GM12878 (cell line): ENCODE measurements around the gene PKMYT1. TPM values are rescaled to one million over a fixed set of nuclear protein-coding genes. Genes with fewer than 3 reads are reported as not detected.

Experiments
- ATAC-seq: fragments of 200-7000 bp; cut with Tn5 transposase; 3 replicates; pipeline ENCODE4 v1.9.1; 2020; ENCODE audit warnings: mild to moderate bottlenecking, moderate library complexity
- BruUV-seq: library from RNA; stranded (reverse); fragments of 400-500 nt; replicated peaks from 2 replicates; lab custom pipeline; 2021; lab: Mats Ljungman, UMichigan
- CTCF ChIA-PET: fragments of 300-600 bp; sonication (Branson Sonifier 250); formaldehyde crosslinking; extraction: SDS; loops from one replicate; lab custom pipeline; 2021; ENCODE audit warnings: inconsistent platforms; lab: Yijun Ruan, JAX
- POLR2A ChIA-PET: fragments of 350-600 bp; formaldehyde crosslinking; extraction: SDS; loops from one replicate; lab custom pipeline; 2021; ENCODE audit warnings: inconsistent platforms; lab: Charles Lee
- RAD21 ChIA-PET: fragments of 300-600 bp; sonication (Branson Sonifier 250); formaldehyde crosslinking; loops from one replicate; lab custom pipeline; 2023; ENCODE audit warnings: antibody characterized with exemption; ENCODE audit not compliant: unreplicated experiment; lab: Charles Lee
- SMC1A ChIA-PET: fragments of 300-600 bp; sonication (Branson Sonifier 250); formaldehyde crosslinking; loops from one replicate; lab custom pipeline; 2023; ENCODE audit not compliant: unreplicated experiment, uncharacterized antibody; lab: Charles Lee
- DNase-seq: peaks from one replicate; pipeline ENCODE4 v3.0.0-alpha.2; 2011; ENCODE audit warnings: low read depth, low spot score
- FAIRE-seq: peaks from 3 replicates; lab custom pipeline; 2011; peaks lifted over from hg19 to GRCh38; lab: Jason Lieb, UNC
- H2AFZ ChIP-seq: 2 replicates; pipeline ENCODE4 v1.6.0; 2011; ENCODE audit warnings: low read depth, low read length, control low read depth; ENCODE audit not compliant: control insufficient read depth
- H3K27ac ChIP-seq: 2 replicates; pipeline ENCODE4 v1.5.1; 2011; ENCODE audit warnings: control low read depth; ENCODE audit not compliant: control insufficient read depth, insufficient read depth
- H3K27me3 ChIP-seq, 2 experiments: replicated peaks in 1 of 2; 2 replicates each; pipeline versions ENCODE4 v1.6.0 to v1.6.1; 2011; ENCODE audit warnings: low read length in 1 of 2; ENCODE audit not compliant: control insufficient read depth in 2 of 2, insufficient read depth in 2 of 2
- H3K36me3 ChIP-seq, 2 experiments: 2 replicates each; pipeline ENCODE4 v1.5.1; 2011; ENCODE audit warnings: low read length in 1 of 2; ENCODE audit not compliant: control insufficient read depth in 2 of 2, insufficient read depth in 2 of 2
- H3K4me1 ChIP-seq: 2 replicates; pipeline ENCODE4 v1.6.1; 2011; ENCODE audit warnings: mild to moderate bottlenecking, low read length, moderate library complexity, mixed read lengths; ENCODE audit not compliant: control insufficient read depth, insufficient read depth
- H3K4me2 ChIP-seq: 2 replicates; pipeline ENCODE4 v1.6.0; 2011; ENCODE audit warnings: control low read depth; ENCODE audit not compliant: control insufficient read depth, insufficient read depth
- H3K4me3 ChIP-seq: fragments of 200-600 bp; sonication (generic); 2 replicates; pipeline ENCODE4 v1.5.1; 2016
- H3K79me2 ChIP-seq: 2 replicates; pipeline ENCODE4 v1.6.0; 2011; ENCODE audit warnings: low read length; ENCODE audit not compliant: control insufficient read depth, insufficient read depth
- H3K9ac ChIP-seq: 2 replicates; pipeline ENCODE4 v1.8.0; 2011; ENCODE audit warnings: low read length, control low read depth, mixed read lengths; ENCODE audit not compliant: control insufficient read depth, insufficient read depth
- H3K9me3 ChIP-seq: replicated peaks from 3 replicates; pipeline ENCODE4 v1.5.1; 2011; ENCODE audit warnings: mild to moderate bottlenecking, low read length; ENCODE audit not compliant: control insufficient read depth, insufficient read depth
- H4K20me1 ChIP-seq: 2 replicates; pipeline ENCODE4 v1.6.0; 2011; ENCODE audit not compliant: control insufficient read depth, insufficient read depth
- ASH2L ChIP-seq: fragments of 300-600, 200-600 bp; sonication (generic); IDR thresholded peaks from 2 replicates; pipeline ENCODE4 v1.6.1; 2017; ENCODE audit warnings: low read depth, mild to moderate bottlenecking, borderline replicate concordance
- BHLHE40 ChIP-seq, 2 experiments: fragments of 450-650 bp in 1 of 2; IDR thresholded peaks; 2 replicates each; pipeline ENCODE4 v1.6.1; 2011 to 2017; ENCODE audit warnings: low read depth in 2 of 2, borderline replicate concordance in 1 of 2, improper control_type of control experiment in 1 of 2, low read length in 1 of 2, mild to moderate bottlenecking in 1 of 2
- BMI1 ChIP-seq: fragments of 450-650 bp; IDR thresholded peaks from 2 replicates; pipeline ENCODE4 v1.6.1; 2016; ENCODE audit warnings: mild to moderate bottlenecking, moderate library complexity, borderline replicate concordance
- CBFB ChIP-seq: IDR thresholded peaks from 2 replicates; pipeline ENCODE4 v1.6.1; 2016; ENCODE audit warnings: antibody characterized with exemption, low read depth
- E2F4 ChIP-seq: IDR thresholded peaks from 2 replicates; pipeline ENCODE4 v1.6.1; 2012; ENCODE audit warnings: low read depth, low read length, improper control_type of control experiment
- EGR1 ChIP-seq, 2 experiments: IDR thresholded peaks; 1 replicate in 1 of 2; 2 replicates in 1 of 2; pipeline ENCODE4 v1.6.1; 2011 to 2012; ENCODE audit warnings: low read depth in 2 of 2, low read length in 2 of 2, borderline replicate concordance in 1 of 2, mild to moderate bottlenecking in 1 of 2, moderate library complexity in 1 of 2
- GATAD2B ChIP-seq: fragments of 450-650 bp; conservative IDR thresholded peaks from 2 replicates; pipeline ENCODE4 v1.6.1; 2017; ENCODE audit warnings: low read depth, mild to moderate bottlenecking, moderate library complexity
- IKZF1 ChIP-seq: fragments of 450-650 bp; conservative IDR thresholded peaks from 2 replicates; pipeline ENCODE4 v1.6.1; 2017; ENCODE audit warnings: antibody characterized with exemption, mild to moderate bottlenecking
- IKZF2 ChIP-seq, 2 experiments: fragments of 450-650 bp; IDR thresholded peaks; 2 replicates each; pipeline ENCODE4 v1.6.1; 2017; ENCODE audit warnings: mild to moderate bottlenecking in 2 of 2, moderate library complexity in 2 of 2
- MEF2B ChIP-seq: fragments of 450-650 bp; IDR thresholded peaks from 2 replicates; pipeline ENCODE4 v1.6.1; 2018; ENCODE audit warnings: mild to moderate bottlenecking, moderate library complexity; ENCODE audit not compliant: partially characterized antibody, poor library complexity, severe bottlenecking
- MXI1 ChIP-seq: fragments of 150-350 bp; IDR thresholded peaks from 2 replicates; pipeline ENCODE4 v1.6.1; 2011; ENCODE audit warnings: low read depth, mild to moderate bottlenecking, inconsistent platforms, low read length, improper control_type of control experiment
- NBN ChIP-seq: fragments of 450-650 bp; IDR thresholded peaks from 2 replicates; pipeline ENCODE4 v1.6.1; 2016
- SMAD5 ChIP-seq: IDR thresholded peaks from 2 replicates; pipeline ENCODE4 v1.6.1; 2016; ENCODE audit warnings: antibody characterized with exemption, low read depth
- SREBF1 ChIP-seq: IDR thresholded peaks from 2 replicates; pipeline ENCODE4 v1.6.1; 2012; ENCODE audit warnings: mild to moderate bottlenecking, low read length
- STAT1 ChIP-seq: fragments of 450-650 bp; conservative IDR thresholded peaks from 2 replicates; pipeline ENCODE4 v1.6.1; 2014; ENCODE audit warnings: antibody characterized with exemption, mild to moderate bottlenecking
- SUZ12 ChIP-seq: fragments of 200-600 bp; sonication (generic); IDR thresholded peaks from one replicate; pipeline ENCODE4 v1.6.1; 2018; ENCODE audit warnings: antibody characterized with exemption, mild to moderate bottlenecking; ENCODE audit not compliant: unreplicated experiment
- TBL1XR1 ChIP-seq: IDR thresholded peaks from 2 replicates; pipeline ENCODE4 v1.6.1; 2012; ENCODE audit warnings: low read depth, low read length, improper control_type of control experiment
- USF1 ChIP-seq: IDR thresholded peaks from 2 replicates; pipeline ENCODE4 v1.6.1; 2011; ENCODE audit warnings: borderline replicate concordance, low read depth, mild to moderate bottlenecking, moderate library complexity, mixed read lengths, low read length; ENCODE audit not compliant: insufficient read depth; ENCODE audit errors: extremely low read length
- WGBS: methylation state at CpG from one replicate; pipeline ENCODE4 v1.1.6; 2016; ENCODE audit warnings: low lambda C conversion rate; ENCODE audit not compliant: insufficient replicate concordance, insufficient coverage; ENCODE audit errors: missing lambda C conversion rate; 5-methylcytosine and 5-hydroxymethylcytosine counted together
- in situ Hi-C: fragments of 300-500 bp; cut with MboI; formaldehyde crosslinking; loops from 9 replicates; pipeline ENCODE4 v1.14.3; 2018; ENCODE audit warnings: mixed read lengths
- intact Hi-C: fragments of 100-400 bp; cut with micrococcal nuclease; formaldehyde crosslinking; loops from one replicate; pipeline ENCODE4 v1.14.2; 2022; ENCODE audit not compliant: unreplicated experiment
- polyA plus RNA-seq, 11 experiments: library from polyadenylated mRNA; depleted of rRNA in 4 of 11; unstranded in 6 of 11; stranded (reverse) in 5 of 11; fragments of >200 nt; fragmentation: Nextera tagmentation in 4 of 11; fragmentation: Illumina TruSeq in 1 of 11; extraction: Ambion mirVana in 4 of 11; extraction: Trizol in 1 of 11; gene quantifications; 1 replicate in 1 of 11; 2 replicates in 10 of 11; pipeline versions ENCODE4 v1.2.1 to v1.2.3, GENCODE V29; 2011 to 2016; ENCODE audit warnings: inconsistent platforms in 2 of 11, missing spikeins in 2 of 11, low read depth in 1 of 11
- total RNA-seq, 4 experiments: library from RNA; depleted of rRNA in 3 of 4; stranded (reverse); fragments of >200 nt in 3 of 4; fragmentation: Illumina TruSeq in 1 of 4; extraction: Trizol in 1 of 4; gene quantifications; 2 replicates each; pipeline versions ENCODE4 v1.2.1 to v1.2.3, GENCODE V29; 2013 to 2021
- TF ChIP-seq, protein P1 (sequence below), 3 experiments: IDR thresholded peaks in 2 of 3; conservative IDR thresholded peaks in 1 of 3; 2 replicates each; pipeline ENCODE4 v1.5.1; 2011; ENCODE audit warnings: low read depth in 3 of 3, low read length in 3 of 3, mild to moderate bottlenecking in 3 of 3, control low read depth in 2 of 3, moderate library complexity in 2 of 3, inconsistent platforms in 1 of 3, mixed read lengths in 1 of 3; ENCODE audit not compliant: control insufficient read depth in 2 of 3, insufficient read depth in 1 of 3; ENCODE audit errors: extremely low read depth in 1 of 3

PKMYT1 gene
- total and polyA plus RNA-seq, 10 of the 15 experiments (the other 5 are each of a cell fraction or from before 2014, with no cell fraction given): 4.6 to 101 (median 29.9) TPM

DNA sequence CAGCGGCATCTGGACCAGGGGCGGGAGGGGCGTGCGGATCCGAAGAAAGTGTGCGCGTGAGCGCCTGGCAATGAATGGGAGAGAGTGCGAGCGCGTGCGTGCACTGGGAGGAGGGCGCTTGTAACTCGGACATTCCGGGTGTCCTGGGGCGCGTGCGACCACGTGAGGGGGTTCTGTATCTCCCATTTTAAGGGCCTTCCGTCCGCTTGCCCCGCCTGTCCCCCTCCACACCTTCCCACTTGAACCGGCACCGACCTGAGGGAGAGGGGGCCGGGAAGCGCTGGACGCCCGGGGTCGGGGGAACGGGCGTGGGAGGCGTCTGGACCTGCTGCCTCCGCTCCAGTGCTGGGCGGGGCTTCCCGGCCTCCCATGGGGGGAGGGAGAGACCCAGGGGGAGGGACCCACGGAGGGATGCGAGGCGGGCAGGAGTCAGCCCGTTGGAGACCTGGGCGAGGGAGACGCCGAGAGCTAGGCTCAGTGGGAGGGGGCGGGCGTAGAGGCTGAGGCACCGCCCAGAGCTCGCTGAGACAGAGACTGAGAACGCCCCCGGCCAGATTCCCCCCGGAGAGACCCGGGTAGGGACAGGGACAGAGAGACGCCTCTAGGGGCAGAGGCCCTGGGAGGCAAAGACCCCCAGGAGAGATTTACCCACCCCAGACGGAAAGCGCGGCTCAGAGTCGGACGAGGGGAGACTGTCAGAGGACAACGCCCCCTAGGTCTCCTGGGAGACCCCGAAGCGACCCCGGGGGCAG lies 16.3 kb downstream of the PKMYT1 start, which contains the start of gene KREMEN2:
Gene KREMEN2 (plus strand): TSS at position 553 of the 752 bp plus-strand sequence. CDS start 246 bp downstream, outside the sequence.
- FAIRE-seq (no peak), ATAC-seq (peak; percentile 44), DNase-seq (no peak)
- POLR2A ChIA-PET: interaction anchor here (1.3 kb wide), 1 partner anchor 45 kb away, joined by 7 read pairs; no protein-coding TSS in a partner anchor
- Histone ChIP-seq H3K4me1 (peaks cover 42% of the 10 kb centered on the region), H3K36me3 (no peaks in the 10 kb centered on the region), H2AFZ (peak within 1 kb of the TSS; percentile 47), H3K27ac (0 out of 2 replicates have a peak within 1 kb of the TSS, but pooled peaks have one; percentile 9), H3K9ac (peak within 1 kb of the TSS; percentile 30; the same call in 1 of the 2 replicates), H3K4me3 (peak within 1 kb of the TSS; percentile 69), H3K27me3 (no peaks in the 10 kb centered on the region), H3K9me3 (no peaks in the 10 kb centered on the region), H4K20me1 (no peaks in the 10 kb centered on the region), H3K79me2 (no peaks in the 10 kb centered on the region), H3K4me2 (peak within 1 kb of the TSS; percentile 94)
- SMC1A ChIA-PET: interaction anchor here (0.9 to 1.2 kb wide), 3 partner anchors 9 to 18 kb away, joined by 3 read pairs; no protein-coding TSS in a partner anchor
- 0% methylated on average over 56 of the region's 60 CpGs for WGBS
- intact Hi-C loops (loop anchor here (2.0 kb wide), 1 partner anchor 59 kb away; no protein-coding TSS in a partner anchor), in situ Hi-C loops (no loop called here)
- RAD21 ChIA-PET: interaction anchor here (0.6 to 1.3 kb wide), 4 partner anchors 14 to 64 kb away, joined by 3 to 6 read pairs (median 4); no protein-coding TSS in a partner anchor
- no TSS peak for BruUV-seq
- CTCF ChIA-PET: interaction anchor here (1.6 to 4.7 kb wide), 3 partner anchors 16 to 37 kb away, joined by 4 to 20 read pairs (median 8); partner anchors contain the start of gene PKMYT1
- no peak for TF ChIP-seq STAT1
- no peak for TF ChIP-seq ASH2L
- TF ChIP-seq MEF2B: peak; percentile 31
- TF ChIP-seq GATAD2B: peak; percentile 44
- peak in 1 of 2 experiments; percentile 64; a peak in 1 of 4 replicates for TF ChIP-seq BHLHE40 (IDR thresholded peaks at IDR 0.05; ENCODE audit: borderline replicate concordance in 1 of 2, low read depth in 2 of 2, low read length in 1 of 2)
- peak; percentile 7 to 28; a peak in 2 of 4 replicates for TF ChIP-seq IKZF2 (IDR thresholded peaks at IDR 0.05)
- no peak for TF ChIP-seq E2F4
- 0 out of 2 replicates have a peak, but pooled peaks have one; percentile 24 for TF ChIP-seq IKZF1
- TF ChIP-seq TBL1XR1: no peak
- no peak for TF ChIP-seq CBFB
- TF ChIP-seq SREBF1: no peak
- TF ChIP-seq, protein P1, sequence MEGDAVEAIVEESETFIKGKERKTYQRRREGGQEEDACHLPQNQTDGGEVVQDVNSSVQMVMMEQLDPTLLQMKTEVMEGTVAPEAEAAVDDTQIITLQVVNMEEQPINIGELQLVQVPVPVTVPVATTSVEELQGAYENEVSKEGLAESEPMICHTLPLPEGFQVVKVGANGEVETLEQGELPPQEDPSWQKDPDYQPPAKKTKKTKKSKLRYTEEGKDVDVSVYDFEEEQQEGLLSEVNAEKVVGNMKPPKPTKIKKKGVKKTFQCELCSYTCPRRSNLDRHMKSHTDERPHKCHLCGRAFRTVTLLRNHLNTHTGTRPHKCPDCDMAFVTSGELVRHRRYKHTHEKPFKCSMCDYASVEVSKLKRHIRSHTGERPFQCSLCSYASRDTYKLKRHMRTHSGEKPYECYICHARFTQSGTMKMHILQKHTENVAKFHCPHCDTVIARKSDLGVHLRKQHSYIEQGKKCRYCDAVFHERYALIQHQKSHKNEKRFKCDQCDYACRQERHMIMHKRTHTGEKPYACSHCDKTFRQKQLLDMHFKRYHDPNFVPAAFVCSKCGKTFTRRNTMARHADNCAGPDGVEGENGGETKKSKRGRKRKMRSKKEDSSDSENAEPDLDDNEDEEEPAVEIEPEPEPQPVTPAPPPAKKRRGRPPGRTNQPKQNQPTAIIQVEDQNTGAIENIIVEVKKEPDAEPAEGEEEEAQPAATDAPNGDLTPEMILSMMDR (IDR thresholded peaks at IDR 0.05 in 2 of 3, conservative IDR thresholded peaks at IDR 0.05 in 1 of 3; ENCODE audit: control insufficient read depth in 2 of 3, extremely low read depth in 1 of 3, insufficient read depth in 1 of 3, low read depth in 3 of 3, low read length in 3 of 3): peak in 1 of 3 experiments; percentile 13; a peak in 1 of 6 replicates
- peak; percentile 46; the same call in 1 of the 2 replicates for TF ChIP-seq MXI1
- 0 out of 2 replicates have a peak, but pooled peaks have one; percentile 21 for TF ChIP-seq NBN
- TF ChIP-seq EGR1 (IDR thresholded peaks at IDR 0.05; ENCODE audit: borderline replicate concordance in 1 of 2, low read depth in 2 of 2, low read length in 2 of 2): 0 out of 3 replicates have a peak, but pooled peaks of 1 of the 2 experiments have one; percentile 1
- no peak for TF ChIP-seq SUZ12
- TF ChIP-seq USF1: peak; percentile 25
- no peak for TF ChIP-seq BMI1
- no peak for TF ChIP-seq SMAD5
